Colon (tissue), 2 donors: ENCODE results near the gene ABHD17C.

Experiments
- FAIRE-seq: peaks from 2 replicates; lab custom pipeline; 2012; peaks lifted over from hg19 to GRCh38; lab: Jason Lieb, UNC
- donor health status: control.
- donor health status: control.

ABHD17C gene

GRCh38 chr15:80766275-80766674, 71.2 kb downstream of the ABHD17C start:
- FAIRE-seq = no peak

- FAIRE-seq = no peak
Measured at GRCh38 chr15:80768158-80768557, 73.0 kb downstream of the ABHD17C start.

GRCh38 chr15:80769153-80769828, 74.2 kb downstream of the ABHD17C start:
- no peak for FAIRE-seq

GRCh38 chr15:80769829-80770705, 75.0 kb downstream of the ABHD17C start:
- FAIRE-seq = no peak

- no peak for FAIRE-seq
Measured at GRCh38 chr15:80773122-80773551, 78.0 kb downstream of the ABHD17C start.

GRCh38 chr15:80773792-80774352, 78.8 kb downstream of the ABHD17C start:
- FAIRE-seq = no peak

- no peak for FAIRE-seq
Measured at GRCh38 chr15:80774486-80774885, 79.4 kb downstream of the ABHD17C start.

- FAIRE-seq = no peak
Measured at GRCh38 chr15:80775338-80775737, 80.2 kb downstream of the ABHD17C start.

GRCh38 chr15:80776420-80777045, 81.4 kb downstream of the ABHD17C start:
- FAIRE-seq = no peak

GRCh38 chr15:80777137-80777536, 82.0 kb downstream of the ABHD17C start:
- FAIRE-seq = no peak

- FAIRE-seq = no peak
Measured at GRCh38 chr15:80777826-80778620, 82.9 kb downstream of the ABHD17C start.

- no peak for FAIRE-seq
Measured at GRCh38 chr15:80778621-80778963, 83.5 kb downstream of the ABHD17C start.

- FAIRE-seq = no peak
Measured at GRCh38 chr15:80778964-80779657, 84.0 kb downstream of the ABHD17C start, which contains the start of gene CEMIP. TSS of gene CEMIP (plus strand) at chr15:80779370. CDS start at chr15:80873880, 94,510 bp downstream.

GRCh38 chr15:80779658-80780415, 84.7 kb downstream of the ABHD17C start:
- no peak for FAIRE-seq

- no peak for FAIRE-seq
Measured at GRCh38 chr15:80780416-80781221, 85.5 kb downstream of the ABHD17C start.

GRCh38 chr15:80783260-80783659, 88.2 kb downstream of the ABHD17C start:
- no peak for FAIRE-seq

- no peak for FAIRE-seq
Measured at GRCh38 chr15:80785335-80785734, 90.2 kb downstream of the ABHD17C start.

- FAIRE-seq = no peak
Measured at GRCh38 chr15:80785811-80786354, 90.8 kb downstream of the ABHD17C start.

GRCh38 chr15:80787316-80787715, 92.2 kb downstream of the ABHD17C start:
- FAIRE-seq = no peak
